Measurements from ENCODE around the gene DUOX1.
"Not testable (repeated sequence)": the region's sequence is repeated elsewhere in the genome, so short reads cannot be mapped to it uniquely, and the experiment has no call there.

Gene DUOX1

GRCh38 chr15:45121706-45122417 lies 7.9 kb upstream of the DUOX1 start:
- no peak for DNase-seq

GRCh38 chr15:45122719-45123118 lies 7.1 kb upstream of the DUOX1 start:
- no peak for DNase-seq

- DNase-seq = no peak
Observed at GRCh38 chr15:45123397-45123796, 6.4 kb upstream of the DUOX1 start.

GRCh38 chr15:45126535-45127158 lies 3.1 kb upstream of the DUOX1 start:
- peak in 1 of 2 donors; percentile 13 for DNase-seq

GRCh38 chr15:45128971-45129639 lies 689 bp upstream of the DUOX1 start:
- DNase-seq = no peak

- no peak for DNase-seq
Observed at GRCh38 chr15:45130291-45131000, 652 bp downstream of the DUOX1 start.

- no peak for DNase-seq
Observed at GRCh38 chr15:45131510-45131909, 1.7 kb downstream of the DUOX1 start.

GRCh38 chr15:45132844-45133560 lies 3.2 kb downstream of the DUOX1 start:
- DNase-seq = no peak

- DNase-seq = no peak
Observed at GRCh38 chr15:45133561-45133920, 3.7 kb downstream of the DUOX1 start.

- no peak for DNase-seq
Observed at GRCh38 chr15:45134046-45134445, 4.3 kb downstream of the DUOX1 start.

GRCh38 chr15:45134682-45135604 lies 5.1 kb downstream of the DUOX1 start:
- no peak for DNase-seq

- DNase-seq = not testable (repeated sequence)
Observed at GRCh38 chr15:45135705-45136377, 6.0 kb downstream of the DUOX1 start.

- no peak for DNase-seq
Observed at GRCh38 chr15:45136378-45136764, 6.6 kb downstream of the DUOX1 start.

GRCh38 chr15:45137703-45138102 lies 7.9 kb downstream of the DUOX1 start:
- DNase-seq = no peak

GRCh38 chr15:45138814-45139765 lies 9.3 kb downstream of the DUOX1 start:
- no peak for DNase-seq

GRCh38 chr15:45139770-45140169 lies 10.0 kb downstream of the DUOX1 start:
- DNase-seq = no peak

- DNase-seq = no peak
Observed at GRCh38 chr15:45140557-45141250, 10.9 kb downstream of the DUOX1 start.

GRCh38 chr15:45141386-45141785 lies 11.6 kb downstream of the DUOX1 start:
- no peak for DNase-seq

- DNase-seq = no peak
Observed at GRCh38 chr15:45143056-45143455, 13.3 kb downstream of the DUOX1 start.

All from bone marrow (tissue), 2 donors.